NT2/D1 (cell line): ENCODE measurements around the gene MRTFB.

Experiments used
- DNase-seq: peaks from one replicate; pipeline ENCODE4 v3.0.0-alpha.2; 2011; ENCODE audit warnings: low read depth, low spot score
- H3K27me3 ChIP-seq: 2 replicates; pipeline ENCODE4 v1.6.0; 2011; ENCODE audit warnings: mild to moderate bottlenecking; ENCODE audit not compliant: insufficient read length, insufficient read depth
- H3K36me3 ChIP-seq: 2 replicates; pipeline ENCODE4 v1.6.1; 2011; ENCODE audit warnings: mild to moderate bottlenecking, low read length, mixed read lengths; ENCODE audit not compliant: insufficient read depth, insufficient read length
- H3K4me1 ChIP-seq: 2 replicates; pipeline ENCODE4 v1.5.1; 2011; ENCODE audit not compliant: insufficient read depth, insufficient read length
- H3K4me3 ChIP-seq: 2 replicates; pipeline ENCODE4 v1.5.1; 2011; ENCODE audit warnings: low read depth; ENCODE audit not compliant: insufficient read length
- H3K9ac ChIP-seq: 2 replicates; pipeline ENCODE4 v1.6.0; 2011; ENCODE audit warnings: low read depth; ENCODE audit not compliant: insufficient read length
- H3K9me3 ChIP-seq: 2 replicates; pipeline ENCODE4 v1.5.1; 2011; ENCODE audit warnings: mild to moderate bottlenecking, low read length; ENCODE audit not compliant: insufficient read depth
- SUZ12 ChIP-seq: IDR thresholded peaks from 2 replicates; pipeline ENCODE4 v1.6.1; 2011; ENCODE audit not compliant: insufficient read length, insufficient read depth; ENCODE audit errors: extremely low read depth
- YY1 ChIP-seq: IDR thresholded peaks from 2 replicates; pipeline ENCODE4 v1.6.1; 2011; ENCODE audit not compliant: insufficient read length, insufficient read depth
- ZNF274 ChIP-seq: IDR thresholded peaks from 2 replicates; pipeline ENCODE4 v1.6.1; 2011; ENCODE audit warnings: mild to moderate bottlenecking, low read depth, low read length

Gene MRTFB

DNA sequence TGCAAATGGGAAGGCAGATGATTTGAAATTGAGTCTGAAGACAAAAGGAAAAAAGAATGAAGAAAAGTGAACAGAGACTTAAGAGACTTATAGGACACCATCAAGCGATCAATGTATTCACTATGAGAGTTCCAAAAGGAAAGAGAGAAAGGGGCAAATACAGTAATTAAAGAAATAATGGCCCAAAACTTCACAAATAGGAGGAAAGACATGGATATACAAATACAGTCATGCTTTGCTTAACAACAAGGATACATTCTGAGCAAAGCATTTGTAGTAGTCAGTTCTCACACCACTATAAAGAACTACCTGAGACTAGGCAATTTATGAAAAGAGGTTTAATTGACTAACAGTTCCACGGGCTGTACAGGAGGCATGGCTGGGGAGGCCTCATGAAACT, 152.5 kb downstream of the MRTFB start:
- no peak overlapping the region for H3K4me3 ChIP-seq
- DNase-seq: no peak

DNA sequence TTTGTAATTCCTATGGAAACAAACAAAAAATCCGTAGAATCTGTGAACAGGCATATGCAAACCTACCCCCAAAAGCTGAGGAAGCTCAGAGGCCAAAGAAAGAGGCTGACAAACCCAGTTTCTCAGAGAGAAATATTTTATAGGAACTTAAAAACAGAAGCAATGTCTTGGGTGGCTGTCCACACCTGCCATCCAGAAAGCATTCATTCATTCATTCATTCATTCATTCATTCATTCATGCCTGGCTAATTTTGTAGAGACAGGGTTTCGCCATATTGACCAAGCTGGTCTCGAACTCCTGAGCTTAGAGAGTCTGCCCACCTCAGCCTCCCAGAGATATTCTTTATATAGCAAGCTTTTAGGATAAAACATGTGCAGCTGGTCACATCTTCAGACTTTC, 154.3 kb downstream of the MRTFB start:
- TF ChIP-seq ZNF274 (no peak), YY1 (no peak), SUZ12 (no peak)
- no peak overlapping the region for H3K4me3 ChIP-seq
- H3K36me3 ChIP-seq: peaks cover 17% of the 10 kb centered on the region
- H3K4me1 ChIP-seq: no peaks in the 10 kb centered on the region
- H3K27me3 ChIP-seq: no peaks in the 10 kb centered on the region
- DNase-seq: no peak
- H3K9me3 ChIP-seq: no peaks in the 10 kb centered on the region
- H3K9ac ChIP-seq: no peak overlapping the region

More for the DNA sequence above, 152.5 kb downstream of the MRTFB start:
- no peaks in the 10 kb centered on the region for H3K4me1 ChIP-seq
- no peak for TF ChIP-seq YY1
- no peak for TF ChIP-seq SUZ12
- no peak for TF ChIP-seq ZNF274
- no peaks in the 10 kb centered on the region for H3K9me3 ChIP-seq
- no peak overlapping the region for H3K9ac ChIP-seq
- H3K27me3 ChIP-seq: no peaks in the 10 kb centered on the region
- peaks cover 20% of the 10 kb centered on the region for H3K36me3 ChIP-seq

DNA sequence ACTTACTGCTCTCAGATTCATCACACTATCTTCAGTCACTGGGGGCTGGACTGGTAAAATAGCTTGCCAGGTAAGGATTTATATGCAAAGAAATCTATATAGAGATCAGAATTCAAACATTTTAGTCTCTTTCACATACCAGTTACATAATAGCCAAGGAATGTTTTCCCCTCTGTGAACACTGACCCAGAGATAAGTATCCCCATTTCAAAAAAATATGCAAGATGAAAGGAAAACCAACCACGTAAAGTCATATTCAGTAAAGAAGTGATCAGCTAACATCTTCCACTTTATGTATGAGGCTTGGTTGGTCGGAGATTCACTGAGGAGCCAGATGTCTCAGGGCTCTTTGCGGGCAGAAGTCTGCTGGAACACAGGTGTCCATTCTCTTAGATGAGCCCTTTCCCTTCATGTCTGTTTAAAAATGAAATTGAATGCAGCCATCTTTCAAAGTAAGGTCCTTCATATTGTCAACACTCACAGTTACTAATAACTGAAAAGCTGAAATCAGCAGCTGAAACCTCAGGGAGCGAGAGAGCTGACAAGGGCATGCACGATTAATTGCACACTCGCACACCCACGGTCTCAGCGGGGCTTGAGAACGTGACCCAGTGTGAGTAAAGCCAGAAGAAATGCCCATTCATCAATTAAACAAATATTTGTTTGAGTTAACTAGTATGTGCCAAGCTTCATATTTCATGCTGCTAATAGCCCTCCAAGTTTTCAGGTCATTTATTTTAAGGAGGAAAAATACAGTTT, 161.2 kb downstream of the MRTFB start:
- Histone ChIP-seq H3K36me3 (peaks cover 25% of the 10 kb centered on the region), H3K9me3 (no peaks in the 10 kb centered on the region), H3K4me3 (no peak overlapping the region), H3K9ac (no peak overlapping the region), H3K27me3 (no peaks in the 10 kb centered on the region), H3K4me1 (peaks cover 4% of the 10 kb centered on the region)
- no peak for TF ChIP-seq YY1
- no peak for TF ChIP-seq SUZ12
- no peak for TF ChIP-seq ZNF274
- DNase-seq: no peak

DNA sequence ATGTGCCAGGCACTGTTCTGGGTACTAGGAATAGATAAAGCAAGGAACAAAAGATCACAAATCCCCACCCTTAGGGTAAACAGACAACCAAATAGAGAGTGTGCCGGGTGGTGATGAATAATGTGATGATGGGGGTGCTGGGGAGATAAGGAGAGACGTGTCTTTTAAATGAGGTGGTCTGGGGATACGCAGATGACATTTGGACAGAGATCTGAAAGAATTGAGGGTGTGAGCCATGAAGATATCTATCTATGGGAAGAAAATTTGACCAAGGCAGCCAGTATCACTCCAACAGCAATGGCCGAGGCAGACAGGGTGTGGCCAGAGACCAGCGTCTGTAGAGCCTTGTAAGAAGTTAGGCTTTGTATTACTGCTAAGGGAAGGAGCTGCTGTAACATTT, 165.3 kb downstream of the MRTFB start:
- no peak for TF ChIP-seq SUZ12
- no peak for TF ChIP-seq ZNF274
- TF ChIP-seq YY1: no peak
- Histone ChIP-seq H3K9me3 (no peaks in the 10 kb centered on the region), H3K36me3 (peaks cover 54% of the 10 kb centered on the region), H3K4me1 (peaks cover 6% of the 10 kb centered on the region), H3K27me3 (no peaks in the 10 kb centered on the region), H3K4me3 (no peak overlapping the region), H3K9ac (no peak overlapping the region)
- no peak for DNase-seq

DNA sequence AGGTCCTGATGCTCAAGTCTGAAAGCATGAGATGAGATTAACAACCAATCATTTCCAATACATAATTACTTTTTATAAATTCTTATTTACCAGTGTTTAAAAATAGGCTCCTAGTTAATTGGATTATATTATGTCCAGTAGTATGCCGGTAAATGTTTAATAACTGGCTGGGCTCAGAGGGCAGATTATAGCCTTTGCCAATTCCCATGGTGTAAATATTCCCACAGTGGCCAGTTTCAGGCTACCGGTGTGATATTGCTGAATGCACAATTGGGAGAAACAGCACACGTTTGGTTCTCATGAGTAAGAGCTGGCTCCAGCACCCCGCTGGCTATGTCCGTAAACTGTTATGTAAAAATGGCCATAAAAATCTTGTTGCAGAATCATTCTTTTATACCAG, 167.6 kb downstream of the MRTFB start:
- H3K4me1 ChIP-seq: peaks cover 6% of the 10 kb centered on the region
- no peak for DNase-seq
- H3K4me3 ChIP-seq: no peak overlapping the region
- H3K9ac ChIP-seq: no peak overlapping the region
- no peaks in the 10 kb centered on the region for H3K27me3 ChIP-seq
- no peaks in the 10 kb centered on the region for H3K9me3 ChIP-seq
- peaks cover 62% of the 10 kb centered on the region for H3K36me3 ChIP-seq
- TF ChIP-seq YY1: no peak
- no peak for TF ChIP-seq SUZ12
- no peak for TF ChIP-seq ZNF274

DNA sequence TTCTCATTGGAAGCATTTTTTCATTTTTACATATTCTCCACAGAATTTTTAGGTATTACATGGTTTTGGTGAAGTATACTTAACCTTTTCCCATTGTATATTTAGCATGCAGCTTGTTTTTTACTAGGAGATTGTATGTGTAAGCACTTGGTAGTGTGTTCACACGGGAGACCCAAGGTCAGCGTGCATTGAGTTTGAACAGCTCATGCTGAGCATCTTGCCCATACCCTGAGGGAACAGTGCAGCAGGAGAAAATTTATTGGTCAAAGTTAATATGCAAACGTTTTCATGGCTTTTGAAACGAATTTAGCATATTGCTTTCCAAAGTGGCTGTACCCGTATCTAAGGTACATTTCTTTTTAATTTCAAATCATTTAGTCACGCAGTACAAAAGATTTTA, 168.7 kb downstream of the MRTFB start:
- peaks cover 55% of the 10 kb centered on the region for H3K36me3 ChIP-seq
- DNase-seq: no peak
- H3K4me1 ChIP-seq: peaks cover 6% of the 10 kb centered on the region
- no peaks in the 10 kb centered on the region for H3K27me3 ChIP-seq
- no peak overlapping the region for H3K9ac ChIP-seq
- no peak overlapping the region for H3K4me3 ChIP-seq
- no peaks in the 10 kb centered on the region for H3K9me3 ChIP-seq
- TF ChIP-seq YY1 (no peak), ZNF274 (no peak), SUZ12 (no peak)

DNA sequence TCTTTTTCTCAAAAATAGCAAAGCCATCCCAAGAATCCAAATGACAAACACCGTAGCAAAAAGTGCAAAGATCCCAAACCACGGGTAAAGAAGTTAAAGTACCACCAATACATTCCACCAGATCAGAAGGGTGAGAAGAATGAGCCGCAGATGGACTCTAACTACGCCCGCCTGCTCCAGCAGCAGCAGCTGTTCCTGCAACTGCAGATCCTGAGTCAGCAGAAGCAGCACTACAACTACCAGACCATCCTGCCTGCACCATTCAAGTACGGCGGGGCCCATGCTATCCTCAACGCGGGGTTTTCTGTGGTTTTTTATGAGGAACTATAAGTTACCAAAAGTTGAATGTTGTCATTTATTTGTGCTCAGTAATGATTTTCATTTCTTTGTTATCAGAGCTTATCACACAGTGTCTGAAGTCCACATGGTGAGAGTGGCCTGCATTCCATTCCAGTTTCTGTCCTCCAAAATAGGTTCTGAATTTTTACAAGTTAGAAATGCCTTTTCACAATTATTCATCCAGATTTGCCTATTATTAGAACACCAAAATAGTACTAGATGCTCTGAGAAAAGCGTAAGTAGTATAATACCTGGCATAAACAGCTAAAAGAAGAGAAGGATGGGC, 169.2 kb downstream of the MRTFB start:
- peaks cover 6% of the 10 kb centered on the region for H3K4me1 ChIP-seq
- TF ChIP-seq YY1 (no peak), ZNF274 (no peak), SUZ12 (no peak)
- no peak overlapping the region for H3K4me3 ChIP-seq
- no peaks in the 10 kb centered on the region for H3K27me3 ChIP-seq
- no peak for DNase-seq
- no peaks in the 10 kb centered on the region for H3K9me3 ChIP-seq
- peaks cover 55% of the 10 kb centered on the region for H3K36me3 ChIP-seq
- H3K9ac ChIP-seq: no peak overlapping the region
